ENCODE results near the gene INPP5D.

The INPP5D gene

GRCh38 chr2:233032551-233033320 is 27.4 kb upstream of the INPP5D start, which contains the start of gene NEU2:
Gene NEU2, plus strand, starts transcription at chr2:233032672. Its CDS starts 0 bp downstream, at chr2:233032672.
- 0 out of 2 replicates have a peak, but pooled peaks cover 3% of the 10 kb centered on the region for H3F3A ChIP-seq (ENCODE audit: control insufficient read depth, insufficient read depth)
- TF ChIP-seq CTCF (IDR thresholded peaks at IDR 0.05; ENCODE audit: low read depth, low read length, poor library complexity, severe bottlenecking) (no peak), EZH2phosphoT487 (IDR thresholded peaks at IDR 0.05; ENCODE audit: borderline replicate concordance, low read length) (no peak)
- no peaks in the 10 kb centered on the region for H3K36me3 ChIP-seq (ENCODE audit: control insufficient read depth, low read length)
- no peaks in the 10 kb centered on the region for H4K20me1 ChIP-seq (ENCODE audit: control insufficient read depth, insufficient read depth, low read depth, low read length)
- H3K4me3 ChIP-seq (ENCODE audit: low read length) = no peak within 1 kb of the TSS
- H3K9me2 ChIP-seq (replicated peaks; ENCODE audit: control insufficient read depth, low read length) = no peaks in the 10 kb centered on the region
- no peaks in the 10 kb centered on the region for H3K4me1 ChIP-seq (ENCODE audit: control insufficient read depth, low read length)
- H3K27ac ChIP-seq (ENCODE audit: low read depth, low read length) = no peak within 1 kb of the TSS
- no peak within 1 kb of the TSS for H3K4me2 ChIP-seq (ENCODE audit: low read length)
- H3K79me2 ChIP-seq (ENCODE audit: control insufficient read depth, low read length) = no peaks in the 10 kb centered on the region
- peaks cover 8% of the 10 kb centered on the region; the same call in 1 of the 2 replicates for H3K9me3 ChIP-seq (ENCODE audit: control insufficient read depth, insufficient read depth, low read length)
- no peaks in the 10 kb centered on the region for H3K27me3 ChIP-seq (ENCODE audit: control insufficient read depth, low read length)

GRCh38 chr2:233033672-233034071 is 26.5 kb upstream of the INPP5D start:
- peaks cover 8% of the 10 kb centered on the region; the same call in 1 of the 2 replicates for H3K9me3 ChIP-seq (ENCODE audit: control insufficient read depth, insufficient read depth, low read length)
- no peaks in the 10 kb centered on the region for H3K9me2 ChIP-seq (replicated peaks; ENCODE audit: control insufficient read depth, low read length)
- H4K20me1 ChIP-seq (ENCODE audit: control insufficient read depth, insufficient read depth, low read depth, low read length) = no peaks in the 10 kb centered on the region
- no peak overlapping the region for H3K4me2 ChIP-seq (ENCODE audit: low read length)
- 0 out of 2 replicates have a peak, but pooled peaks cover 3% of the 10 kb centered on the region for H3F3A ChIP-seq (ENCODE audit: control insufficient read depth, insufficient read depth)
- no peaks in the 10 kb centered on the region for H3K4me1 ChIP-seq (ENCODE audit: control insufficient read depth, low read length)
- TF ChIP-seq EZH2phosphoT487 (IDR thresholded peaks at IDR 0.05; ENCODE audit: borderline replicate concordance, low read length) = no peak
- H3K27ac ChIP-seq (ENCODE audit: low read depth, low read length) = no peak overlapping the region
- H3K36me3 ChIP-seq (ENCODE audit: control insufficient read depth, low read length) = no peaks in the 10 kb centered on the region
- no peaks in the 10 kb centered on the region for H3K27me3 ChIP-seq (ENCODE audit: control insufficient read depth, low read length)
- no peak overlapping the region for H3K4me3 ChIP-seq (ENCODE audit: low read length)
- no peaks in the 10 kb centered on the region for H3K79me2 ChIP-seq (ENCODE audit: control insufficient read depth, low read length)

- no peaks in the 10 kb centered on the region for H3K79me2 ChIP-seq (ENCODE audit: control insufficient read depth, low read length)
- TF ChIP-seq CTCF (IDR thresholded peaks at IDR 0.05; ENCODE audit: low read depth, low read length, poor library complexity, severe bottlenecking) = no peak
- H3K4me1 ChIP-seq (ENCODE audit: control insufficient read depth, low read length) = no peaks in the 10 kb centered on the region
- H3K9me2 ChIP-seq (replicated peaks; ENCODE audit: control insufficient read depth, low read length) = no peaks in the 10 kb centered on the region
- H3F3A ChIP-seq (ENCODE audit: control insufficient read depth, insufficient read depth) = 0 out of 2 replicates have a peak, but pooled peaks cover 3% of the 10 kb centered on the region
- H3K27me3 ChIP-seq (ENCODE audit: control insufficient read depth, low read length) = no peaks in the 10 kb centered on the region
- H3K27ac ChIP-seq (ENCODE audit: low read depth, low read length) = no peak overlapping the region
- H3K4me3 ChIP-seq (ENCODE audit: low read length) = no peak overlapping the region
- H4K20me1 ChIP-seq (ENCODE audit: control insufficient read depth, insufficient read depth, low read depth, low read length) = no peaks in the 10 kb centered on the region
- no peaks in the 10 kb centered on the region for H3K36me3 ChIP-seq (ENCODE audit: control insufficient read depth, low read length)
- H3K4me2 ChIP-seq (ENCODE audit: low read length) = no peak overlapping the region
- peaks cover 8% of the 10 kb centered on the region; the same call in 1 of the 2 replicates for H3K9me3 ChIP-seq (ENCODE audit: control insufficient read depth, insufficient read depth, low read length)
Observed at GRCh38 chr2:233034091-233034882, 25.9 kb upstream of the INPP5D start.

Data from DOHH2 (cell line).